Activated T-helper 1 cell treated with anti-CD3 and anti-CD28 coated beads, Interleukin-12 subunit alpha, Interleukin-12 subunit beta, Interleukin-2, Interleukin-4 antibody, amounts not matched to agents 30 ng/mL and 10 ng/mL and 1 ng/mL, durations not matched to agents 14 hours and 24 hours and 36 hours (primary cell): ENCODE results near the gene PPHLN1. TPM values are rescaled to one million over a fixed set of nuclear protein-coding genes. Genes with fewer than 3 reads are reported as not detected.
"Not testable (repeated sequence)": the region's sequence is repeated elsewhere in the genome, so short reads cannot be mapped to it uniquely, and the experiment has no call there.

ENCODE experiments used
- DNase-seq: peaks from one replicate; pipeline ENCODE4 v3.0.0; 2021; ENCODE audit warnings: low spot score
- H3K27ac Mint-ChIP-seq: one replicate; pipeline ENCODE4 v1.8.0; 2021; ENCODE audit warnings: mild to moderate bottlenecking, mixed read lengths
- H3K27me3 Mint-ChIP-seq: one replicate; pipeline ENCODE4 v1.8.0; 2022; ENCODE audit warnings: mild to moderate bottlenecking, moderate library complexity, mixed read lengths; ENCODE audit not compliant: insufficient read depth
- H3K36me3 Mint-ChIP-seq: one replicate; pipeline ENCODE4 v1.8.0; 2021; ENCODE audit warnings: low read depth, mixed read lengths
- H3K4me1 Mint-ChIP-seq: one replicate; pipeline ENCODE4 v1.8.0; 2021; ENCODE audit warnings: low read depth, mixed read lengths
- H3K4me3 Mint-ChIP-seq: one replicate; pipeline ENCODE4 v1.8.0; 2021; ENCODE audit warnings: mild to moderate bottlenecking, moderate library complexity, mixed read lengths
- H3K9me3 Mint-ChIP-seq: one replicate; pipeline ENCODE4 v1.8.0; 2021; ENCODE audit warnings: mixed read lengths
- intact Hi-C: fragments of 100-400 bp; cut with micrococcal nuclease; formaldehyde crosslinking; loops from one replicate; pipeline ENCODE4 v1.15.1; 2024
- total RNA-seq: library from RNA; stranded (reverse); gene quantifications from 2 replicates; pipeline ENCODE4 v1.2.3, GENCODE V29; 2022

The PPHLN1 gene
- total RNA-seq, 1 donor from 2014 or later: 90.1 TPM

- intact Hi-C loops: loop anchor here (2.0 kb wide), 1 partner anchor 305 kb away; no protein-coding TSS in a partner anchor
- not testable (repeated sequence) for H3K9me3 Mint-ChIP-seq, H3K4me3 Mint-ChIP-seq, H3K27ac Mint-ChIP-seq, H3K27me3 Mint-ChIP-seq, DNase-seq
- Mint-ChIP-seq H3K36me3 (peaks cover 15% of the 10 kb centered on the region), H3K4me1 (peaks cover 59% of the 10 kb centered on the region)
These were observed 4.1 kb downstream of the PPHLN1 start for GRCh38 chr12:42330097-42330496.

GRCh38 chr12:42332301-42333285, 6.6 kb downstream of the PPHLN1 start:
- Mint-ChIP-seq H3K27ac (no peak overlapping the region), H3K36me3 (peaks cover 17% of the 10 kb centered on the region), H3K9me3 (no peaks in the 10 kb centered on the region), H3K27me3 (no peaks in the 10 kb centered on the region), H3K4me3 (no peak overlapping the region), H3K4me1 (peaks cover 47% of the 10 kb centered on the region)
- no peak for DNase-seq
- intact Hi-C loops: loop anchor here (1.0 kb wide), 2 partner anchors 203 to 234 kb away; no protein-coding TSS in a partner anchor

GRCh38 chr12:42336286-42336685, 10.3 kb downstream of the PPHLN1 start:
- Mint-ChIP-seq H3K27ac (no peak overlapping the region), H3K4me3 (no peak overlapping the region), H3K27me3 (no peaks in the 10 kb centered on the region), H3K9me3 (no peaks in the 10 kb centered on the region), H3K36me3 (peaks cover 23% of the 10 kb centered on the region), H3K4me1 (peaks cover 38% of the 10 kb centered on the region)
- DNase-seq: no peak
- intact Hi-C loops: no loop called here

- H3K27ac Mint-ChIP-seq: peak overlapping the region; percentile 25
- H3K4me3 Mint-ChIP-seq: no peak overlapping the region
- no peak for DNase-seq
These were observed 12.3 kb downstream of the PPHLN1 start for GRCh38 chr12:42338280-42338679.

DNA sequence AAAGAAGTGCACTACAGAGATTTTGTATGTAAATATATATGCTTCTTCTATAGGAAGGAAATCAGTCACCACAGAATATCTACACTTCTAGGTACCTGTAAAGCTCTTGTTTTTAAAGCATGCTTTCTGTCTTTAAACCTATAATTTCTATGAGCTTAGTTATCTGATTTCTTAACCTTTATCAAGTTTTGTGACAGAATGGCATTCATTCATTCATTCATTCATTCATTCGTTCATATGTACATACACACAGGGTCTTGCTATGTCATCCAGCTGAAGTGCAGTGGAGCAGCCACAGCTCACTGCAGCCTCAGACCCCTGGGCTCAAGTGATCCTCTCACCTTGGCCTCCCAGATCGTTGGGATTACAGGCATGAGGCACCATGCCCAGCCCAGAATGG, 16.1 kb downstream of the PPHLN1 start:
- intact Hi-C loops: no loop called here
- Mint-ChIP-seq H3K27me3 (no peaks in the 10 kb centered on the region), H3K4me3 (no peak overlapping the region), H3K36me3 (peaks cover 17% of the 10 kb centered on the region), H3K27ac (no peak overlapping the region), H3K4me1 (peaks cover 32% of the 10 kb centered on the region), H3K9me3 (no peaks in the 10 kb centered on the region)
- no peak for DNase-seq

More at GRCh38 chr12:42338280-42338679, 12.3 kb downstream of the PPHLN1 start:
- Mint-ChIP-seq H3K9me3 (no peaks in the 10 kb centered on the region), H3K27me3 (no peaks in the 10 kb centered on the region), H3K4me1 (peaks cover 33% of the 10 kb centered on the region), H3K36me3 (peaks cover 25% of the 10 kb centered on the region)
- intact Hi-C loops: no loop called here

- Mint-ChIP-seq H3K4me1 (peaks cover 24% of the 10 kb centered on the region), H3K27me3 (no peaks in the 10 kb centered on the region), H3K9me3 (no peaks in the 10 kb centered on the region), H3K27ac (no peak overlapping the region), H3K36me3 (peaks cover 11% of the 10 kb centered on the region), H3K4me3 (no peak overlapping the region)
- intact Hi-C loops: no loop called here
- DNase-seq: no peak
These were observed 17.8 kb downstream of the PPHLN1 start for GRCh38 chr12:42343721-42344120.

GRCh38 chr12:42346403-42347002, 20.5 kb downstream of the PPHLN1 start:
- Mint-ChIP-seq H3K4me3 (no peak overlapping the region), H3K27me3 (no peaks in the 10 kb centered on the region), H3K9me3 (no peaks in the 10 kb centered on the region), H3K4me1 (peaks cover 17% of the 10 kb centered on the region), H3K36me3 (peaks cover 6% of the 10 kb centered on the region), H3K27ac (no peak overlapping the region)
- intact Hi-C loops: no loop called here
- DNase-seq: no peak

- H3K4me3 Mint-ChIP-seq, H3K36me3 Mint-ChIP-seq, H3K4me1 Mint-ChIP-seq, intact Hi-C loops, DNase-seq, H3K27me3 Mint-ChIP-seq, H3K9me3 Mint-ChIP-seq, H3K27ac Mint-ChIP-seq: not testable (repeated sequence)
These were observed 23.4 kb downstream of the PPHLN1 start for GRCh38 chr12:42349119-42350020.

DNA sequence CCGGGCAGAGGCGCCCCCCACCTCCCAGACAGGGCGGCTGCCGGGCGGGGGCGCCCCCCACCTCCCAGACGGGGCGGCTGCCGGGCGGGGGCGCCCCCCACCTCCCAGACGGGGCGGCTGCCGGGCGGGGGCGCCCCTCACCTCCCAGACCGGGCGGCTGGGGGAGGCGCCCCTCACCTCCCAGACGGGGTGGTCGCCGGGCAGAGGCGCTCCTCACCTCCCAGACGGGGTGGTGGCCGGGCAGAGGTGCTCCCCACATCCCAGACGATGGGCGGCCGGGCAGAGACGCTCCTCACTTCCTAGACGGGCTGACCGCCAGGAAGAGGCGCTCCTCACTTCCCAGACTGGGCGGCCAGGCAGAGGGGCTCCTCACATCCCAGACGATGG, 24.0 kb downstream of the PPHLN1 start:
- H3K9me3 Mint-ChIP-seq, intact Hi-C loops, H3K4me1 Mint-ChIP-seq, H3K27ac Mint-ChIP-seq, H3K27me3 Mint-ChIP-seq, H3K36me3 Mint-ChIP-seq, H3K4me3 Mint-ChIP-seq, DNase-seq: not testable (repeated sequence)

DNA sequence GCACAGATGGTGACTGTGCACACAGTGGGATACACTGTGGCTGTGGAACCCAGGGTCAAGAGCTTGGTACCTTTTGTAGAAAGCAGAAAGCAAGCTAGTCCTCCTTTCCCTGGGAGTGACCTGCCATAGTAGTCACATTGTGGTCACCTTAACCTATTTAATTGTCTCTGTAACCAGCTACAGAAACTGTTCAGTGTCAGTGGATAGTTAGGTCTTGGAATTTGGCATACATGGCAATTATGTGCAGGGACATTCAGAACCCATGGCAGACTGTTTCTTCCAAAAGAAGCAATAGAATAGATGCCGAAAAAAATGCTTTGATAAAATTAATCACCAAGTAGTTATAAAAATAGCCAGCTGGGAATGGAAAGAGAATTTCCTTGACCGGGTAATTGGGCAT, 30.4 kb downstream of the PPHLN1 start:
- Mint-ChIP-seq H3K9me3 (no peaks in the 10 kb centered on the region), H3K4me3 (no peak overlapping the region), H3K27ac (no peak overlapping the region), H3K36me3 (peaks cover 25% of the 10 kb centered on the region), H3K27me3 (no peaks in the 10 kb centered on the region), H3K4me1 (peaks cover 21% of the 10 kb centered on the region)
- intact Hi-C loops: no loop called here
- DNase-seq: no peak

- H3K36me3 Mint-ChIP-seq: peaks cover 29% of the 10 kb centered on the region
- no peaks in the 10 kb centered on the region for H3K9me3 Mint-ChIP-seq
These were observed 34.9 kb downstream of the PPHLN1 start for GRCh38 chr12:42360747-42361403.

More at GRCh38 chr12:42360747-42361403, 34.9 kb downstream of the PPHLN1 start:
- peaks cover 31% of the 10 kb centered on the region for H3K4me1 Mint-ChIP-seq
- intact Hi-C loops: no loop called here
- peak overlapping the region; percentile 42 for H3K27ac Mint-ChIP-seq
- no peak for DNase-seq
- no peak overlapping the region for H3K4me3 Mint-ChIP-seq
- no peaks in the 10 kb centered on the region for H3K27me3 Mint-ChIP-seq
